UCSD-AML1 (cell line): Measurements from ENCODE around the gene OR4Q2.
"Not testable (repeated sequence)": the region's sequence is repeated elsewhere in the genome, so short reads cannot be mapped to it uniquely, and the experiment has no call there.

ENCODE experiments used
- DNase-seq: peaks from one replicate; lab custom pipeline; 2025; ENCODE audit not compliant: unreplicated experiment; lab: John Stamatoyannopoulos, UW

Gene OR4Q2

DNA sequence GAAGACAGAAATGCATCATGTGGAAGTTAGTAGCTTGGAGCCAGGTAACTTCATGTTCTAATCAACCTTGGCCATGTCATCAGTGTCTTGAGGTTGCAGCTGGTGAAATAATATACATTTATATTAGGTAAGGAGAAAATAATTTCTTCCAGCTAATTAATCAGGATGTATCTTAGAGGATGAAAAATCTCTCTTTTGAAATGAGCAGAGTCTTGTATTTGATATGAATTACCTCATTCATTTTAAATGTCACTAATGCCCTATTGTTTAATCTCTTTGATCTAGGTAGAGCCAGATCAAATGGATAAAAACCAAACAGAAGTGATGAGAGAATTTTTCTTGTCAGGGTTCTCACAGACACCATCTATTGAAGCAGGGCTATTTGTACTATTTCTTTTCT lies at the start of gene OR4Q2:
Gene OR4Q2 (plus strand): TSS at position 301 of the 400 bp plus-strand sequence.
- DNase-seq, result no peak

GRCh38 chr14:19969735-19970134 lies 32.2 kb upstream of the OR4Q2 start:
- DNase-seq, result not testable (repeated sequence)

- DNase-seq, result no peak
Measured at GRCh38 chr14:19974844-19975243, 27.1 kb upstream of the OR4Q2 start.

- no peak for DNase-seq
Measured at GRCh38 chr14:19975291-19975690, 26.7 kb upstream of the OR4Q2 start, which contains the start of gene OR4K15. TSS of gene OR4K15 (plus strand) at chr14:19975591. CDS start at chr14:19975591, 0 bp downstream.

GRCh38 chr14:19993438-19993837 lies 8.5 kb upstream of the OR4Q2 start:
- DNase-seq, result no peak

GRCh38 chr14:20002319-20002718 lies 356 bp downstream of the OR4Q2 start:
- no peak for DNase-seq

DNA sequence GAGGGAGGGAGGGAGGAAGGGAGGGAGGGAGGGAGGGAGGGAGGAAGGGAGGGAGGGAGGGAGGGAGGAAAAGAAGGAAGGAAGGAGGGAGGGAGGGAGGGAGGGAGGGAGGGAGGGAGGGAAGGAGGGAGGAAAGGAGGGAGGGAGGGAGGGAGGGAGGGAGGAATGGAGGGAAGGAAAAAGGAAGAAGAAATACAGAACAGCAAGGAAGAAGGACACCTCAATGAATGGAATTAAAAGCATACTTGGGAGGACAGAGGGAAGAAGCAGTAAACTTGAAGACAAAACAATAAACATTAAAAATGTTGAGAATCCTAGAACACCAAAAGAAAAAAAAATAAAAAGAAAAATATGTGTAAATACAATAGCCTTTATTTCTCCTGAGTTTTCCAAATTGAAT lies 6.2 kb downstream of the OR4Q2 start:
- no peak for DNase-seq

GRCh38 chr14:20019257-20019865 lies 17.4 kb downstream of the OR4Q2 start, which contains the start of gene OR4K14:
TSS of gene OR4K14 (minus strand) at chr14:20019307. CDS start at chr14:20015193, 4,114 bp downstream.
- DNase-seq, result no peak

- no peak for DNase-seq
Measured at GRCh38 chr14:20031058-20031457, 29.1 kb downstream of the OR4Q2 start.

DNA sequence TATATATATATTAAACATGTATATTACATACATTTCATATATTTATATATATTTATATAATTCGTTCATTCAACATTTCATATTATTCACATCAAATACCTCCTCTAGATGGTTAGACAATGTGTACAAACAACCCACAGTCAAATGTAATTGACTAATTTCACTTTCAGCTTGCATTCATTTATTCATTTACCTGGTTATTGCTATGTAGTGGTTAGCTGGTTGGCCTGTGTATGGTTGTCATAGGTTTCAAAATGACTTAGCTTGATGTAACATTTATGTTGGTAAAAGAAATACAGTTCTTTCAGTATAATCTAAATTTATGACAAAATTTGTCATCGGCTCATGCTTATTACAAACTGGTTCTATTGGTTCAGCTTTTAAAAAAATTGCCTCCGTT lies 33.5 kb downstream of the OR4Q2 start:
- no peak for DNase-seq

GRCh38 chr14:20035938-20036337 lies 34.0 kb downstream of the OR4Q2 start, which contains the start of gene OR4K13:
TSS of gene OR4K13 (minus strand) at chr14:20036038. CDS start at chr14:20034758, 1,280 bp downstream.
- no peak for DNase-seq

GRCh38 chr14:20044243-20044642 lies 42.3 kb downstream of the OR4Q2 start:
- no peak for DNase-seq

GRCh38 chr14:20048202-20048601 lies 46.2 kb downstream of the OR4Q2 start:
- DNase-seq, result no peak
